B cell (primary cell): ENCODE data around the gene CARD9. TPM values are rescaled to one million over a fixed set of nuclear protein-coding genes. Genes with fewer than 3 reads are reported as not detected.

Experiments
- ATAC-seq: fragments of 200-7000 bp; cut with Tn5 transposase; one replicate; pipeline ENCODE4 v1.10.0; 2021; ENCODE audit warnings: low read depth, mild to moderate bottlenecking, moderate number of reproducible peaks, moderate library complexity
- CTCF ChIA-PET: fragments of 350-600 bp; sonication (Branson Sonifier 250); formaldehyde crosslinking; loops from one replicate; lab custom pipeline; 2021; ENCODE audit warnings: antibody characterized with exemption, inconsistent platforms; lab: Charles Lee
- POLR2A ChIA-PET: fragments of 350-600 bp; sonication (Branson Sonifier 250); formaldehyde crosslinking; loops from one replicate; lab custom pipeline; 2021; ENCODE audit warnings: antibody characterized with exemption; lab: Charles Lee
- DNase-seq: peaks from one replicate; pipeline ENCODE4 v3.0.0; 2013
- H2AFZ ChIP-seq: 2 replicates; pipeline ENCODE4 v1.6.1; 2012; ENCODE audit warnings: mild to moderate bottlenecking, low read depth, low read length; ENCODE audit not compliant: insufficient read depth, poor library complexity, severe bottlenecking
- H3K27ac ChIP-seq, 2 donors: 1 replicate in 1 of 2; 2 replicates in 1 of 2; pipeline ENCODE4 v1.5.1; 2012 to 2013; ENCODE audit warnings: low read length in 2 of 2, mild to moderate bottlenecking in 2 of 2, moderate library complexity in 1 of 2
- H3K27me3 ChIP-seq, 4 experiments: fragments of 200-600 bp in 1 of 4; sonication (generic) in 1 of 4; replicated peaks in 1 of 4; 1 replicate in 2 of 4; 2 replicates in 2 of 4; pipeline versions ENCODE4 v1.6.1 to v1.7.0; 2013 to 2016; ENCODE audit warnings: low read length in 3 of 4, mild to moderate bottlenecking in 2 of 4, mixed read lengths in 1 of 4, moderate library complexity in 1 of 4; ENCODE audit not compliant: insufficient read depth in 4 of 4, control insufficient read depth in 3 of 4; ENCODE audit errors: control extremely low read depth in 1 of 4
- H3K36me3 ChIP-seq, 2 experiments: replicated peaks in 1 of 2; 1 replicate in 1 of 2; 2 replicates in 1 of 2; pipeline versions ENCODE4 v1.6.1 to v1.7.1; 2013; ENCODE audit warnings: low read length in 1 of 2; ENCODE audit not compliant: insufficient read depth in 2 of 2, control insufficient read depth in 1 of 2; ENCODE audit errors: control extremely low read depth in 1 of 2, extremely low read depth in 1 of 2
- H3K4me1 ChIP-seq, 2 donors: fragments of 200-600 bp in 1 of 2; sonication (generic) in 1 of 2; 1 replicate in 1 of 2; 2 replicates in 1 of 2; pipeline versions ENCODE4 v1.5.1 to v1.6.1; 2013 to 2017; ENCODE audit warnings: low read length in 2 of 2; ENCODE audit not compliant: control insufficient read depth in 2 of 2, insufficient read depth in 2 of 2
- H3K4me2 ChIP-seq: replicated peaks from 2 replicates; pipeline ENCODE3; 2012; ENCODE audit warnings: mild to moderate bottlenecking, low read depth, low read length; ENCODE audit not compliant: poor library complexity, severe bottlenecking
- H3K4me3 ChIP-seq, 5 experiments: fragments of 200-600 bp in 1 of 5; sonication (generic) in 1 of 5; 1 replicate in 3 of 5; 2 replicates in 2 of 5; pipeline versions ENCODE4 v1.5.1 to v1.7.0; 2011 to 2016; ENCODE audit warnings: low read length in 4 of 5, mild to moderate bottlenecking in 4 of 5, low read depth in 2 of 5, control low read depth in 1 of 5, moderate library complexity in 1 of 5; ENCODE audit not compliant: insufficient read depth in 1 of 5; ENCODE audit errors: control extremely low read depth in 1 of 5, extremely low read depth in 1 of 5
- H3K79me2 ChIP-seq: fragments of 200-600 bp; sonication (generic); one replicate; pipeline ENCODE4 v1.6.0; 2016; ENCODE audit warnings: low read length; ENCODE audit not compliant: control insufficient read depth, insufficient read depth
- H3K9ac ChIP-seq: fragments of 200-600 bp; sonication (generic); 2 replicates; pipeline ENCODE4 v1.6.1; 2017; ENCODE audit warnings: mild to moderate bottlenecking, low read length, moderate library complexity
- H3K9me3 ChIP-seq, 3 donors: one replicate each; pipeline versions ENCODE4 v1.6.1 to v1.7.1; 2013; ENCODE audit warnings: low read length in 2 of 3; ENCODE audit not compliant: control insufficient read depth in 2 of 3, insufficient read depth in 1 of 3; ENCODE audit errors: control extremely low read depth in 1 of 3
- H4K20me1 ChIP-seq: 2 replicates; pipeline ENCODE4 v1.6.0; 2012; ENCODE audit warnings: mild to moderate bottlenecking, low read length; ENCODE audit not compliant: insufficient read depth, control insufficient read depth, poor library complexity, severe bottlenecking
- H3K27ac Mint-ChIP-seq: one replicate; pipeline ENCODE4 v1.8.0; 2021; ENCODE audit warnings: mixed read lengths
- H3K27me3 Mint-ChIP-seq: one replicate; pipeline ENCODE4 v1.8.0; 2021; ENCODE audit warnings: mixed read lengths
- H3K4me1 Mint-ChIP-seq: one replicate; pipeline ENCODE4 v1.8.0; 2021; ENCODE audit warnings: mixed read lengths
- H3K4me3 Mint-ChIP-seq: one replicate; pipeline ENCODE4 v1.8.0; 2021; ENCODE audit warnings: mixed read lengths
- H3K9me3 Mint-ChIP-seq: one replicate; pipeline ENCODE4 v1.8.0; 2022; ENCODE audit warnings: mixed read lengths; ENCODE audit not compliant: insufficient read depth
- CTCF ChIP-seq: fragments of 200-600 bp; IDR thresholded peaks from one replicate; pipeline ENCODE4 v1.8.0; 2022; ENCODE audit warnings: antibody characterized with exemption, mild to moderate bottlenecking
- EZH2 ChIP-seq: IDR thresholded peaks from 2 replicates; pipeline ENCODE4 v1.6.1; 2012; ENCODE audit warnings: borderline replicate concordance, low read depth, mild to moderate bottlenecking, moderate library complexity, low read length; ENCODE audit not compliant: insufficient read depth, poor library complexity, severe bottlenecking
- WGBS: methylation state at CpG from one replicate; pipeline ENCODE4 v1.1.5; 2013; ENCODE audit warnings: missing lambda C conversion rate; ENCODE audit not compliant: insufficient coverage; 5-methylcytosine and 5-hydroxymethylcytosine counted together
- intact Hi-C: fragments of 100-400 bp; cut with micrococcal nuclease; formaldehyde crosslinking; loops from one replicate; pipeline ENCODE4 v1.10.0; 2022
- polyA plus RNA-seq: library from polyadenylated mRNA; depleted of rRNA; stranded (reverse); fragments of >200 nt; gene quantifications from 2 replicates; pipeline ENCODE4 v1.2.3, GENCODE V29; 2012
- total RNA-seq, 2 donors: library from RNA; stranded (reverse); fragments of 120-200 nt in 1 of 2; gene quantifications; 1 replicate in 1 of 2; 2 replicates in 1 of 2; pipeline versions ENCODE4 v1.2.3 to v1.2.4, GENCODE V29; 2013 to 2022

The CARD9 gene
- total and polyA plus RNA-seq, 2 donors (not counting 1 experiment from before 2014, with no cell fraction given) = 0.57 to 1.1 TPM

GRCh38 chr9:136385015-136385414 is 11.5 kb upstream of the CARD9 start:
- Mint-ChIP-seq H3K27ac (no peak overlapping the region), H3K27me3 (no peaks in the 10 kb centered on the region), H3K4me1 (no peaks in the 10 kb centered on the region), H3K9me3 (no peaks in the 10 kb centered on the region), H3K4me3 (no peak overlapping the region)
- TF ChIP-seq EZH2 (no peak), CTCF (no peak)
- ATAC-seq = no peak
- Histone ChIP-seq H3K27me3 (no peaks in the 10 kb centered on the region), H3K9me3 (no peaks in the 10 kb centered on the region), H3K36me3 (peaks cover 0 to 46% of the 10 kb centered on the region in 2 experiments), H4K20me1 (no peaks in the 10 kb centered on the region), H3K4me3 (no peak overlapping the region), H2AFZ (no peak overlapping the region), H3K79me2 (no peaks in the 10 kb centered on the region), H3K4me2 (no peak overlapping the region), H3K4me1 (no peaks in the 10 kb centered on the region), H3K27ac (no peak overlapping the region), H3K9ac (no peak overlapping the region)
- DNase-seq = no peak
- ChIA-PET CTCF (no interaction called here), POLR2A (interaction anchor here (0.7 kb wide), 1 partner anchor 549 kb away, joined by 3 read pairs; no protein-coding TSS in a partner anchor)
- WGBS = 80% methylated on average over 6 of the region's 11 CpGs
- intact Hi-C loops = no loop called here

- Mint-ChIP-seq H3K4me3 (no peak overlapping the region), H3K27ac (no peak overlapping the region), H3K27me3 (no peaks in the 10 kb centered on the region), H3K9me3 (no peaks in the 10 kb centered on the region), H3K4me1 (no peaks in the 10 kb centered on the region)
- no peak overlapping the region for H3K9ac ChIP-seq
- peaks cover 0 to 31% of the 10 kb centered on the region in 2 experiments for H3K36me3 ChIP-seq
- H3K4me2 ChIP-seq = no peak overlapping the region
- no peak overlapping the region for H2AFZ ChIP-seq
- ChIA-PET POLR2A (no interaction called here), CTCF (no interaction called here)
- H3K27ac ChIP-seq = no peak overlapping the region
- H3K4me1 ChIP-seq = no peaks in the 10 kb centered on the region
- H3K27me3 ChIP-seq = no peaks in the 10 kb centered on the region
- WGBS = 97% methylated on average over 20 of the region's 20 CpGs
- ATAC-seq (no peak), DNase-seq (no peak)
- H3K4me3 ChIP-seq = no peak overlapping the region
- TF ChIP-seq EZH2 (no peak), CTCF (no peak)
- H3K79me2 ChIP-seq = no peaks in the 10 kb centered on the region
- H4K20me1 ChIP-seq = no peaks in the 10 kb centered on the region
- no peaks in the 10 kb centered on the region for H3K9me3 ChIP-seq
- intact Hi-C loops = no loop called here
Observed at GRCh38 chr9:136383436-136383835, 10.0 kb upstream of the CARD9 start.
